C4-2B (cell line): ENCODE data around the gene RAB40C.

Experiments used
- CTCF ChIP-seq: fragments of 450-650 bp; conservative IDR thresholded peaks from 2 replicates; pipeline ENCODE4 v1.5.1; 2017; ENCODE audit warnings: mild to moderate bottlenecking
- ZFX ChIP-seq: fragments of 450-650 bp; IDR thresholded peaks from 2 replicates; pipeline ENCODE4 v1.6.1; 2017

- TF ChIP-seq CTCF, result peak; percentile 99
- TF ChIP-seq ZFX, result no peak
Measured at GRCh38 chr16:667780-668518, 78.1 kb downstream of the RAB40C start, which contains the start of gene RHOT2.
